ENCODE results near the gene FNDC3B.

DNA sequence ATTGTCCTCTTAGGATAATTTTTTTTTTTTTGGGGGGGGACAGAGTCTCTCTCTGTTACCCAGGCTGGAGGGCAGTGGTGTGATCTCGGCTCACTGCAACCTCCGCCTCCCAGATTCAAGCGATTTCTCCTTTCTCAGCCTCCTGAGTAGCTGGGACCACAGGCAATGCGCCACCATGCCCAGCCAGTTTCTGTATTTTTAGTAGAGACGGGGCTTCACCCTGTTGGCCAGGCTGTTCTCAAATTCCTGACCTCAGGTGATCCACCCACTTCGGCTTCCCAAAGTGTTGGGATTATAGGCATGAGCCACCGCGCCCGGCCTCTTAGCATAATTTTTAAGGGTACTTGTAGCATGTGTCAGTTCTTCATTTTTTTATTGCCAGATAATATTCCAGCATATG, 122.6 kb downstream of the FNDC3B start:
- TF ChIP-seq ZNF792 (tag by site-specific recombination; IDR thresholded peaks at IDR 0.05) (no peak), ZNF391 (tag by site-specific recombination; IDR thresholded peaks at IDR 0.05; ENCODE audit: borderline replicate concordance, low read depth) (no peak), ZNF76 (tag by site-specific recombination; IDR thresholded peaks at IDR 0.05; ENCODE audit: borderline replicate concordance, low read depth) (no peak), ELK4 (IDR thresholded peaks at IDR 0.05; ENCODE audit: borderline replicate concordance, low read depth, low read length) (no peak), PATZ1 (tag by site-specific recombination; IDR thresholded peaks at IDR 0.05) (no peak)
